ENCODE results near the gene OSTM1.

DNA sequence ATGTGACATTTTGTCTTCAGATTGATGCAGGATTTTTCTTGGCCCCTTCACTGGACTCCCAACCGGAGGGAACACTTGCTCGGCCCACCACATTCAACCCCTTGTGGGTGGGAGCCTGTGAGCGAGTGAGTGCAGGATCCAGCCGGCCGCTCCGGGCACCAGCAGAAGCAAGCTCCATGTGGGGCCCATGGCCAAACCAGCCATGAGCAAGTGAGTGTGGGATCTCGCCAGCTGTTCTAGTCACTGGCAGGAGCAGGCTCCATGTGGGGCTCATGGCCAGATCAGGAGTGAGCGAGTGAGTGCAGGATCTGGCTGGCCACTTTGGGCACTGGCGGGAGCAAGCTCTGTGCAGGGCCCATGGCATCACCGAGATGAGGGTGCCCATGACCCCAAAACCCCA is 42.6 kb downstream of the OSTM1 start:
- TF ChIP-seq, protein P1, sequence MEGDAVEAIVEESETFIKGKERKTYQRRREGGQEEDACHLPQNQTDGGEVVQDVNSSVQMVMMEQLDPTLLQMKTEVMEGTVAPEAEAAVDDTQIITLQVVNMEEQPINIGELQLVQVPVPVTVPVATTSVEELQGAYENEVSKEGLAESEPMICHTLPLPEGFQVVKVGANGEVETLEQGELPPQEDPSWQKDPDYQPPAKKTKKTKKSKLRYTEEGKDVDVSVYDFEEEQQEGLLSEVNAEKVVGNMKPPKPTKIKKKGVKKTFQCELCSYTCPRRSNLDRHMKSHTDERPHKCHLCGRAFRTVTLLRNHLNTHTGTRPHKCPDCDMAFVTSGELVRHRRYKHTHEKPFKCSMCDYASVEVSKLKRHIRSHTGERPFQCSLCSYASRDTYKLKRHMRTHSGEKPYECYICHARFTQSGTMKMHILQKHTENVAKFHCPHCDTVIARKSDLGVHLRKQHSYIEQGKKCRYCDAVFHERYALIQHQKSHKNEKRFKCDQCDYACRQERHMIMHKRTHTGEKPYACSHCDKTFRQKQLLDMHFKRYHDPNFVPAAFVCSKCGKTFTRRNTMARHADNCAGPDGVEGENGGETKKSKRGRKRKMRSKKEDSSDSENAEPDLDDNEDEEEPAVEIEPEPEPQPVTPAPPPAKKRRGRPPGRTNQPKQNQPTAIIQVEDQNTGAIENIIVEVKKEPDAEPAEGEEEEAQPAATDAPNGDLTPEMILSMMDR (IDR thresholded peaks at IDR 0.05) = no peak
- TF ChIP-seq EZH2 (IDR thresholded peaks at IDR 0.05; ENCODE audit: borderline replicate concordance, insufficient read depth, low read depth, low read length, poor library complexity, severe bottlenecking) = no peak

All from B cell (primary cell).